Muscle of arm (tissue), 12 donors: ENCODE data around the gene PPM1G. TPM values are rescaled to one million over a fixed set of nuclear protein-coding genes. Genes with fewer than 3 reads are reported as not detected.

Experiments
- DNase-seq: peaks from one replicate; pipeline ENCODE4 v3.0.0-alpha.2; 2013
- polyA plus RNA-seq, 12 donors: library from polyadenylated mRNA; unstranded; fragments of 120-200 nt; gene quantifications; one replicate each; pipeline ENCODE4 v1.2.1, GENCODE V29; 2013; ENCODE audit not compliant: insufficient read length in 12 of 12

The PPM1G gene
- polyA plus RNA-seq, 12 donors = 42.8 to 64.1 (median 54.4) TPM; not detected in 1

DNA sequence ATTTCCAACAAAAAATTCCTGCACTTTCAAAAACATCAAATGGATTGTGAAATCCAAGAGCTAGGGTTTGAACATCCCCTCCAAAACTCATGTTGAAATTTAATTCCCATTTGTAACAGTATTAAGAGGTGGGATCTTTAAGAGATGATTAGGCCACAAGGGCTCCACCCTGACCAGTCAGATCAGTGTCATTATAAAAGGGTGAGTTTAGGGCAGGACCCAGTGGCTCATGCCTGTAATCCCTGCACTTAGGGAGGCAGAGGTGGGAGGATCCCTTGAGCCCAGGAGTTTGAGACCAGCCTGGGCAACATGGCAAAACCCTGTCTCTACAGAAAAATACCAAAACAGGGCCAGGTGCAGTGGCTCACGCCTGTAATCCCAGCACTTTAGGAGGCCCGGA, 61.8 kb downstream of the PPM1G start:
- DNase-seq = no peak

DNA sequence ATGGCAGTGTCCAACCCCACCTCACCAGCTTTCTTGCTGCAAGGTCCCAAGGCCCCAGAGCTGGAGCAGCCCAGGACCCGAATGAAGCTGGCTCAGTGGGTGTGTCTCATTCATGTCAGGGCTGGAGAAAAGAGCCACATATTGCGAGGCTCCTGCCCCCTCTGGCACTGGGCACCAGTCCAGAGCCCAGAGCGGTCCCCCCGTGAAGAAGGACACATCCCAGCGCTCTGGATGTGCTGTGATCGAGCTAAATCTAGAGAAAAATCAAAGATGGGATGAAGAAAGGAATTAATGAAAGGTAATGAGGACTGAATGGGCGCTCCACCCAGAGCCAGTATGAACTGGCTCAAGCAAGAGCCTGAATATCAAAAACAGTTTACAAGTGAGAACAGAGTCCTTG, 73.2 kb downstream of the PPM1G start:
- no peak for DNase-seq

DNA sequence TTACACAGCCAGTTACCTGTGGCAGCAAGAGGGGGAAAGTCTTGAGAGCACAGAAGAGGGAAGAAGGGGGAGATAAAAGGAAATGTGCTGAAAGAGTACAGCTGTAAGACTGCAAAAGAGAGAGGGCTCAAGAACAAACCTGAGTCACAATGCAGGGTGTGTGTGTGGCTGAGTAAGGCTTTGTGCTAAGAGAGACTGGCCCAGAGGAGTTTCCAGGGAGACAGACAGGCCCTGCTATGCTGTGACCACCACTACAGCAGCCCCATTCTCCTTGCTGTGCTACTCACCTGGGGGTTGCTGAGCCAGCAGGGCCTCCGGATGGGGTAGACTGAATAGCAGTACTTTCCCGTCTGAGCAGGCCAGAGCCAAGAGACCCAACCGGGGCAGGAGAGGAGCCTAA, 74.1 kb downstream of the PPM1G start:
- DNase-seq = no peak

Other genes with a start within 250 kb of the PPM1G start
- gene ATRAID, start 197.6 kb downstream of the PPM1G start, polyA plus RNA-seq = 100 to 1,000 TPM in 5 of 12 donors, 10 to 100 TPM in 6, not detected in 1; 85.6 to 115 (median 98.3) TPM
- 10 to 100 TPM in 11 of 12 donors, not detected in 1; 11.1 to 25.1 (median 17.6) TPM for gene SLC5A6, start 197.3 kb downstream of the PPM1G start, polyA plus RNA-seq
- gene CAD, start 192.2 kb downstream of the PPM1G start, polyA plus RNA-seq = 10 to 100 TPM in 11 of 12 donors, not detected in 1; 18.7 to 45.3 (median 24.5) TPM
- 1 to 10 TPM in 3 of 12 donors, under 1 TPM in 7, not detected in 2; 0.18 to 2.2 (median 0.81) TPM for gene SLC30A3, start 146.5 kb downstream of the PPM1G start, polyA plus RNA-seq
- under 1 TPM in 7 of 12 donors, not detected in 5; 0.14 to 0.74 (median 0.28) TPM for gene DNAJC5G, start 134.2 kb downstream of the PPM1G start, polyA plus RNA-seq
- 100 to 1,000 TPM in 4 of 12 donors, 10 to 100 TPM in 7, not detected in 1; 34.2 to 125 (median 94.4) TPM for gene TRIM54, start 127.2 kb downstream of the PPM1G start, polyA plus RNA-seq
- gene UCN, start 101.1 kb downstream of the PPM1G start, polyA plus RNA-seq = 1 to 10 TPM in 7 of 12 donors, under 1 TPM in 3, not detected in 2; 0.59 to 2.1 (median 1.4) TPM
- gene MPV17, start 86.5 kb downstream of the PPM1G start, polyA plus RNA-seq = 10 to 100 TPM in 11 of 12 donors, not detected in 1; 37.8 to 89.1 (median 51.3) TPM
- 10 to 100 TPM in 11 of 12 donors, not detected in 1; 24.0 to 46.5 (median 31.3) TPM for gene GTF3C2, start 52.8 kb downstream of the PPM1G start, polyA plus RNA-seq
- 10 to 100 TPM in 11 of 12 donors, not detected in 1; 29.0 to 37.7 (median 32.5) TPM for gene EIF2B4, start 39.3 kb downstream of the PPM1G start, polyA plus RNA-seq
- gene SNX17, start 39.0 kb downstream of the PPM1G start, polyA plus RNA-seq = 10 to 100 TPM in 11 of 12 donors, not detected in 1; 56.4 to 82.2 (median 69.6) TPM
- gene ZNF513, start 28.9 kb downstream of the PPM1G start, polyA plus RNA-seq = 10 to 100 TPM in 9 of 12 donors, 1 to 10 TPM in 2, not detected in 1; 9.1 to 20.0 (median 11.6) TPM
- gene NRBP1, start 19.0 kb upstream of the PPM1G start, polyA plus RNA-seq = 100 to 1,000 TPM in 11 of 12 donors, not detected in 1; 112 to 127 (median 120) TPM
- 1 to 10 TPM in 9 of 12 donors, under 1 TPM in 1, not detected in 2; 0.74 to 4.6 (median 2.2) TPM for gene KRTCAP3, start 32.8 kb upstream of the PPM1G start, polyA plus RNA-seq
- gene IFT172, start 80.2 kb upstream of the PPM1G start, polyA plus RNA-seq = 10 to 100 TPM in 11 of 12 donors, not detected in 1; 12.1 to 35.2 (median 20.4) TPM
- gene FNDC4, start 85.6 kb upstream of the PPM1G start, polyA plus RNA-seq = 10 to 100 TPM in 3 of 12 donors, 1 to 10 TPM in 8, not detected in 1; 6.1 to 15.5 (median 8.4) TPM
- gene GCKR, start 87.2 kb upstream of the PPM1G start, polyA plus RNA-seq = under 1 TPM in 5 of 12 donors, not detected in 7; 0.08 to 0.30 (median 0.25) TPM
- gene ZNF512, start 173.5 kb upstream of the PPM1G start, polyA plus RNA-seq = 10 to 100 TPM in 11 of 12 donors, not detected in 1; 38.3 to 60.4 (median 48.9) TPM
- 1 to 10 TPM in 11 of 12 donors, not detected in 1; 5.2 to 8.7 (median 7.3) TPM for gene CCDC121, start 219.4 kb upstream of the PPM1G start, polyA plus RNA-seq
- gene GPN1, start 219.5 kb upstream of the PPM1G start, polyA plus RNA-seq = 10 to 100 TPM in 11 of 12 donors, not detected in 1; 17.1 to 42.6 (median 34.6) TPM